Trophoblast cell (in vitro differentiated cells and primary cell): ENCODE data around the gene ACAD10.

Source experiments
- DNase-seq, 2 donors: peaks; one replicate each; pipeline ENCODE4 v3.0.0-alpha.2; 2016
- H2AFZ ChIP-seq: 2 replicates; pipeline ENCODE4 v1.6.1; 2013; ENCODE audit warnings: low read length, moderate library complexity, mild to moderate bottlenecking; ENCODE audit not compliant: insufficient read depth, poor library complexity
- H2AK5ac ChIP-seq: 2 replicates; pipeline ENCODE4 v1.6.1; 2013; ENCODE audit warnings: mild to moderate bottlenecking, low read length
- H2BK120ac ChIP-seq: 2 replicates; pipeline ENCODE4 v1.6.1; 2013; ENCODE audit warnings: low read length, mild to moderate bottlenecking, moderate library complexity; ENCODE audit not compliant: insufficient read depth, poor library complexity
- H2BK12ac ChIP-seq: 2 replicates; pipeline ENCODE4 v1.6.1; 2013; ENCODE audit warnings: mild to moderate bottlenecking, low read length, moderate library complexity
- H2BK5ac ChIP-seq: 2 replicates; pipeline ENCODE4 v1.6.1; 2013; ENCODE audit warnings: low read length, low read depth, moderate library complexity, mild to moderate bottlenecking; ENCODE audit not compliant: poor library complexity
- H3K14ac ChIP-seq: 2 replicates; pipeline ENCODE4 v1.6.1; 2013; ENCODE audit warnings: mild to moderate bottlenecking, low read length
- H3K18ac ChIP-seq: 2 replicates; pipeline ENCODE4 v1.6.1; 2013; ENCODE audit warnings: mild to moderate bottlenecking, low read length
- H3K23ac ChIP-seq: 2 replicates; pipeline ENCODE4 v1.6.1; 2013; ENCODE audit warnings: low read length
- H3K27ac ChIP-seq: 2 replicates; pipeline ENCODE4 v1.5.1; 2013; ENCODE audit warnings: low read depth, mild to moderate bottlenecking, inconsistent platforms, low read length, moderate library complexity
- H3K27me3 ChIP-seq: 2 replicates; pipeline ENCODE4 v1.6.1; 2013; ENCODE audit warnings: inconsistent platforms, mild to moderate bottlenecking, low read length, moderate library complexity; ENCODE audit not compliant: insufficient read depth
- H3K36me3 ChIP-seq, 2 experiments: 1 replicate in 1 of 2; 2 replicates in 1 of 2; pipeline ENCODE4 v1.6.1; 2013; ENCODE audit warnings: low read length in 2 of 2, mild to moderate bottlenecking in 2 of 2, moderate library complexity in 1 of 2; ENCODE audit not compliant: insufficient read depth in 2 of 2, control insufficient read depth in 1 of 2
- H3K4ac ChIP-seq: 2 replicates; pipeline ENCODE4 v1.6.1; 2013; ENCODE audit warnings: low read depth, mild to moderate bottlenecking, low read length, moderate library complexity
- H3K4me1 ChIP-seq, 2 experiments: 1 replicate in 1 of 2; 2 replicates in 1 of 2; pipeline ENCODE4 v1.6.1; 2013; ENCODE audit warnings: low read length in 2 of 2, mild to moderate bottlenecking in 2 of 2, moderate library complexity in 1 of 2; ENCODE audit not compliant: insufficient read depth in 2 of 2, control insufficient read depth in 1 of 2
- H3K4me2 ChIP-seq: 2 replicates; pipeline ENCODE4 v1.6.1; 2013; ENCODE audit warnings: inconsistent platforms, mild to moderate bottlenecking, low read length, moderate library complexity
- H3K4me3 ChIP-seq: 2 replicates; pipeline ENCODE4 v1.5.1; 2013; ENCODE audit warnings: mild to moderate bottlenecking, low read depth, low read length, inconsistent platforms
- H3K79me1 ChIP-seq: one replicate; pipeline ENCODE4 v1.6.1; 2013; ENCODE audit warnings: low read length
- H3K79me2 ChIP-seq: 2 replicates; pipeline ENCODE4 v1.6.1; 2013; ENCODE audit warnings: low read length, mild to moderate bottlenecking; ENCODE audit not compliant: control insufficient read depth, insufficient read depth, poor library complexity
- H3K9ac ChIP-seq: 2 replicates; pipeline ENCODE4 v1.6.1; 2013; ENCODE audit warnings: mild to moderate bottlenecking, low read length
- H3K9me3 ChIP-seq: 2 replicates; pipeline ENCODE4 v1.6.1; 2013; ENCODE audit warnings: low read depth, mild to moderate bottlenecking, control low read depth, inconsistent platforms, low read length; ENCODE audit not compliant: insufficient read depth
- H4K12ac ChIP-seq: 2 replicates; pipeline ENCODE4 v1.6.1; 2013; ENCODE audit warnings: low read depth, mild to moderate bottlenecking, low read length, moderate library complexity
- H4K8ac ChIP-seq: 2 replicates; pipeline ENCODE4 v1.6.1; 2013; ENCODE audit warnings: low read depth, mild to moderate bottlenecking, low read length, moderate library complexity
- H4K91ac ChIP-seq: one replicate; pipeline ENCODE4 v1.6.1; 2013; ENCODE audit warnings: low read depth, mild to moderate bottlenecking, low read length, moderate library complexity
- WGBS: extraction: QIAGEN DNeasy Blood & Tissue Kit; methylation state at CpG from one replicate; pipeline ENCODE4 v1.1.7; 2013; ENCODE audit warnings: missing lambda C conversion rate; ENCODE audit not compliant: insufficient read length, insufficient coverage; ENCODE audit errors: extremely low coverage; 5-methylcytosine and 5-hydroxymethylcytosine counted together

Gene ACAD10

DNA sequence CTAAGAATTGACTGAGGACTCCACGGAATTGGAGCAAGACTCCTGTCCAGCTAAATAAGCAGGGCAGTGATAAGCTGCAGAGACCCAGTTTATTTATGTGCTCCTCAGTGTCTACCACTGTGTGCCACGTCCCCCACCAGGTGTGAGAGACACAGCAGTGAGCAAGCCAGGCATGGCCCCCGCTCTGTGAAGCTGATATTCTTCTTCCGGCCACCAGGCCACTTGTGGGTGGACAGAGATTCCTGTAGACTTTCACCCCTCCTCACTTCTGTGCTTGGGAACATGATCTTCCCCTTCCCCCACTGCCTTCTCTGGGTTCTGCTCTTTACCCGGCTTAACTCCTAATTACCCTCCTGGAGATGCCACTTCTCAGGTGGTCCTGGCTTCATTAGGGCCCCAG, 21.4 kb upstream of the ACAD10 start:
- no peak overlapping the region for H2BK12ac ChIP-seq
- H3K79me2 ChIP-seq: no peaks in the 10 kb centered on the region
- no peak overlapping the region for H4K91ac ChIP-seq
- no peaks in the 10 kb centered on the region for H3K79me1 ChIP-seq
- no peak overlapping the region for H3K4me2 ChIP-seq
- H3K18ac ChIP-seq: no peak overlapping the region
- H3K36me3 ChIP-seq: peaks cover 16 to 34% of the 10 kb centered on the region in 2 experiments
- H3K4ac ChIP-seq: no peak overlapping the region
- H3K4me3 ChIP-seq: no peak overlapping the region
- H3K27ac ChIP-seq: no peak overlapping the region
- no peak overlapping the region for H2AFZ ChIP-seq
- DNase-seq: no peak
- H2BK5ac ChIP-seq: no peak overlapping the region
- H3K9me3 ChIP-seq: no peaks in the 10 kb centered on the region
- H2BK120ac ChIP-seq: no peak overlapping the region
- H3K27me3 ChIP-seq: no peaks in the 10 kb centered on the region
- no peaks in the 10 kb centered on the region for H3K4me1 ChIP-seq
- no peak overlapping the region for H3K9ac ChIP-seq
- H3K14ac ChIP-seq: no peak overlapping the region
- H4K12ac ChIP-seq: no peak overlapping the region
- H2AK5ac ChIP-seq: no peak overlapping the region
- H3K23ac ChIP-seq: no peak overlapping the region
- no CpG with 5 or more reads among the region's 5 CpGs for WGBS
- no peak overlapping the region for H4K8ac ChIP-seq

DNA sequence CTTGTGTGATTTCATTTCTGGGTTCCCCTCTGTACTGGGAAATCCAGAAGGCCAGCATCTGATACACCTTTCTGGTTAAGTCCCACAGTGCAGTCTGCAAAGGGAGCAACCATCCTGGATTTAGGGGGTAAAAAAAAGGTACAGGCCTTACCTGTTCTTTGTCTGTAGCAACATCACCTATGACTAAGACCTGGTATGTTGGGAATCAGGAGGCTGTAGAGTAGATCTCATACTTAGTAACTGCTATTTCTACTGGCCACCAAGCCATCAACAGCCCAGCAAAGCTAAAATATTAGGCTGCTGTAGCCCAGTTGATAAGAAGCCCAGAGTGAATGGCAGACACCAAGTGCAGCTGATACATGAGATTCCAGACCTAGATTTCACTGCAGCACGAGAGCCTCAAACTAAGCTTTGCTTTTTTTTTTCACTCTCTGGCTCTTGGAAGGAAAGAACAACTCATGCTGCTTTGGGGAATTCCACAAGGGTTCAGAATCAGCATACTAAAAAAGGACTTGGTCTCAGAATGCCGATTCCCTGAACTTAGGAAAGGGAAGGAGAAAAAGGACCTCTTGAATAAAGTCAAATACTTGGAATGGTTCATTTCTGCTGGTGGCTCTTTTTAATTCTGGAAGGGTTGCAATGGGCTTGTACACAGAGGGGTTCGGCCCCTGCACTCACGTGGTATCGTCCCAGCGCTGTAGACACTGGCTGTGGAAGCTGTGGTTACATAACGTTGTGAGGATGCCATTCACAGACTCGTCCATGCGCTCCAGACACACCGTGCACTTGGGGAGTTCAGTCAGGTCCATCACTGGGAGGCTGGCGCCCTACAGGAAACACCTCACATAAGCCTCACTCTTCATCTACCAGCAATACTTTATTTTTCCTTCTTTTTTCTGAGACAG, 20.6 kb upstream of the ACAD10 start:
- no CpG with 5 or more reads among the region's 11 CpGs for WGBS
- Histone ChIP-seq H4K12ac (no peak overlapping the region), H2BK5ac (no peak overlapping the region), H4K8ac (no peak overlapping the region), H3K23ac (no peak overlapping the region), H3K27me3 (no peaks in the 10 kb centered on the region), H2BK12ac (no peak overlapping the region), H3K4me2 (no peak overlapping the region), H3K18ac (no peak overlapping the region), H4K91ac (no peak overlapping the region), H3K9ac (no peak overlapping the region), H3K4me3 (no peak overlapping the region), H2BK120ac (no peak overlapping the region), H3K4ac (no peak overlapping the region), H2AK5ac (no peak overlapping the region), H2AFZ (no peak overlapping the region), H3K9me3 (no peaks in the 10 kb centered on the region), H3K27ac (no peak overlapping the region), H3K79me2 (no peaks in the 10 kb centered on the region), H3K14ac (no peak overlapping the region), H3K36me3 (peaks cover 16 to 32% of the 10 kb centered on the region in 2 experiments), H3K79me1 (no peaks in the 10 kb centered on the region), H3K4me1 (no peaks in the 10 kb centered on the region)
- peak; percentile 59 to 84 for DNase-seq

DNA sequence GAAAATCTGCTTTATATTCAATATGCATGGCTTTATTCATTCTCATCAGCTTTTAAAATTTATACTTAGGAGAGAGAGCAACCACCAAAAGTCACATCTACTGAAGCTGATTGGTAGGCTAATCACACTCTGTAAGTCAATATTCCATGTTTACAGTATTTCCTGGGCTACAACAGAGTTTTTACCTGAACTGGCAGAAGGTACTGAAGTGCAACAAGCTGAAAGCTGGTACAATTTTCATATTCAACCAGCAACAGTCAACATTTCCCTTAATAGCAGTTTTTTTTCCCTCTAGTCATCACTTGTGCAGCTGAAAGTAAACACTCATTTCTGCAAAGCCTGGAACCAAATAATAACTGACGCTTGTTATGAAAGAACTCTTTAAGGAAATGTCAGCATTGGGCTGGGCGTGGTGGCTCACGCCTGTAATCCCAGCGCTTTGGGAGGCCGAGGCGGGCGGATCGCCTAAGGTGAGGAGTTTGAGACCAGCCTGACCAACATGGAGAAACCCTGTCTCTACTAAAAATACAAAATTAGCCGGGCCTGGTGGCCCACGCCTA, 13.0 kb upstream of the ACAD10 start:
- H2BK120ac ChIP-seq: no peak overlapping the region
- H3K18ac ChIP-seq: no peak overlapping the region
- WGBS: no CpG with 5 or more reads among the region's 10 CpGs
- H3K79me1 ChIP-seq: no peaks in the 10 kb centered on the region
- no peak for DNase-seq
- H3K27me3 ChIP-seq: no peaks in the 10 kb centered on the region
- no peaks in the 10 kb centered on the region for H3K79me2 ChIP-seq
- no peaks in the 10 kb centered on the region for H3K9me3 ChIP-seq
- H2AFZ ChIP-seq: no peak overlapping the region
- H2BK5ac ChIP-seq: no peak overlapping the region
- H3K36me3 ChIP-seq: peaks cover 23 to 36% of the 10 kb centered on the region in 2 experiments
- H3K14ac ChIP-seq: no peak overlapping the region
- no peak overlapping the region for H4K91ac ChIP-seq
- H3K4me1 ChIP-seq: no peaks in the 10 kb centered on the region
- H3K27ac ChIP-seq: no peak overlapping the region
- H3K4ac ChIP-seq: no peak overlapping the region
- no peak overlapping the region for H2BK12ac ChIP-seq
- no peak overlapping the region for H4K12ac ChIP-seq
- no peak overlapping the region for H3K4me2 ChIP-seq
- no peak overlapping the region for H3K9ac ChIP-seq
- no peak overlapping the region for H2AK5ac ChIP-seq
- H4K8ac ChIP-seq: no peak overlapping the region
- H3K4me3 ChIP-seq: no peak overlapping the region
- no peak overlapping the region for H3K23ac ChIP-seq

DNA sequence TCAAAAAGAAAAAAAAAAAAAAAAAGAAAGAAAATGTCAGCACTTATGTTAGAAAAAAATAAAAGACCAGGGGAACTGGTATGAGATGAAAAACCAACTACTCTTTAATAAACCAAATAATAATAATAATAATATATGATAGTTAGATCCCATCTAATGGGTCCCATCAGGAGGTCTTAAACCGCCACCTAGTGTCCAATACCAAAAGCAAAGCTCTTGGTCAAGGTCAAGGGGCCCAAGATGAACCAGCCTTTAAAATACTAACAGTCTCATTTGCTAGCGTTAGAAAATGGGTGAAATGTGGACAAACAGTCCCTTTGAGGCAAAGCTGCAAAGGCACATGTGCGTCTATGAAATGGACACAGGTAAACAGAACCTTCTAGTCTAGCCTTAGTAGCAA, 12.3 kb upstream of the ACAD10 start:
- no peak overlapping the region for H2BK12ac ChIP-seq
- no peak overlapping the region for H3K18ac ChIP-seq
- no peaks in the 10 kb centered on the region for H3K9me3 ChIP-seq
- peak overlapping the region; percentile 16 for H3K4me2 ChIP-seq
- no peak overlapping the region for H2BK120ac ChIP-seq
- H3K36me3 ChIP-seq: peaks cover 27 to 35% of the 10 kb centered on the region in 2 experiments
- no peaks in the 10 kb centered on the region for H3K79me2 ChIP-seq
- H3K79me1 ChIP-seq: no peaks in the 10 kb centered on the region
- H3K4me1 ChIP-seq: no peaks in the 10 kb centered on the region
- peak; percentile 11 to 62 for DNase-seq
- no peaks in the 10 kb centered on the region for H3K27me3 ChIP-seq
- no peak overlapping the region for H3K23ac ChIP-seq
- no peak overlapping the region for H2AFZ ChIP-seq
- H3K4ac ChIP-seq: no peak overlapping the region
- no peak overlapping the region for H4K91ac ChIP-seq
- WGBS: no CpG with 5 or more reads among the region's 3 CpGs
- no peak overlapping the region for H3K4me3 ChIP-seq
- no peak overlapping the region for H2AK5ac ChIP-seq
- no peak overlapping the region for H4K12ac ChIP-seq
- no peak overlapping the region for H3K14ac ChIP-seq
- H3K27ac ChIP-seq: no peak overlapping the region
- H3K9ac ChIP-seq: no peak overlapping the region
- no peak overlapping the region for H2BK5ac ChIP-seq
- no peak overlapping the region for H4K8ac ChIP-seq
